Stimulated activated CD8-positive, alpha-beta memory T cell treated with anti-CD3 and anti-CD28 coated beads, Interleukin-15, amount 100 ng/mL, for 4 hours (primary cell): ENCODE results near the gene LCE1A.
A peak's percentile ranks its signal among the peaks of the same experiment; 100 is the strongest.

Experiments
- DNase-seq, 2 donors: peaks; one replicate each; pipeline ENCODE4 v3.0.0-alpha.2; 2020; ENCODE audit warnings: low read depth in 2 of 2

The LCE1A gene, protein sequence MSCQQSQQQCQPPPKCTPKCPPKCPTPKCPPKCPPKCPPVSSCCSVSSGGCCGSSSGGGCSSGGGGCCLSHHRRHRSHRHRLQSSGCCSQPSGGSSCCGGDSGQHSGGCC

DNA sequence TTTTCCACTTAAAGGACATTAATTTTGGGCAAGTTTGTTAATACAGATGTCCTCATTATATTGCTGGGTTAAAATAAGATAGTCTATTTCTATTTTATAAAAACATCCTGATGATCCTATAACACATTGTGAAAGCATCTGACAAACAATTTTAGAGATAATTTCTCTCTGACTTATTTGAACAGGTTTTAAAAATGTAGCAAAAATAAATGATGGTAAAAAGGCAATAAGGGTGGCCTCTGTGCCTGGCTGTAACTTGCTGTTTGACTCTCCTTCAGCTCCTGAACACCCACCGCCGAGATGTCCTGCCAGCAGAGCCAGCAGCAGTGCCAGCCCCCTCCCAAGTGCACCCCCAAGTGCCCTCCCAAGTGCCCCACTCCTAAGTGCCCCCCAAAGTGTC lies at the start of gene LCE1A:
Gene LCE1A (plus strand): TSS at position 301 of the 400 bp plus-strand sequence. CDS start 0 bp downstream, at position 301.
- DNase-seq: no peak

DNA sequence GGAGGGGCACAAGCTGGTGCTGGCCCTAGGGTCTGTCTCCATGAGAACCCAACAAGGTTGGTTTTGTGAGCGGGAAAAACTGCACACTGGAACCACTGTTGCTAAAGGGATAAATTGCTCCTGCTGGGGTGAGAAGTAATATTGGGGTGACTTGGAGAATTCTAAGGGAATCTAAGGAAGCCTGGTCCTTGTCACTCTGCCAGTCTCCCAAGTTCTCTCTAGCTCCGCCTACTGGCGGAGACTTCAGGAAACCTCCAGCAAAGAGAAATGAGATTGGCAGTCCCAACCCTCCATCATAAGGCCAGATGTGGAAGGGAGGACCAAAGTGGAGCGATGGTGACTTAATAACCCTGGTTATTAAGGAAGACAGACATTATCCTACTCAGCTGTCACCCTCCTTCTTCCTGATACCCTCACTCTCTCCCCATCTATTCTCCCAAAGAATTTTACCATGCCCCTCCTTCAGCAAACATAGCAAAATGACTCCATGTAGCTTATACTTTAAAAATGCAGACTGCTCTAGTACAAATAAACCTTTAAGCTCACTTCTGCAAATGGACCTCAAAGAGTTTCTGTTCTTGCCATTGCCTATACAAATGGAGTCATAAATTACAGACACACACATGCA lies 49.6 kb upstream of the LCE1A start:
- no peak for DNase-seq

DNA sequence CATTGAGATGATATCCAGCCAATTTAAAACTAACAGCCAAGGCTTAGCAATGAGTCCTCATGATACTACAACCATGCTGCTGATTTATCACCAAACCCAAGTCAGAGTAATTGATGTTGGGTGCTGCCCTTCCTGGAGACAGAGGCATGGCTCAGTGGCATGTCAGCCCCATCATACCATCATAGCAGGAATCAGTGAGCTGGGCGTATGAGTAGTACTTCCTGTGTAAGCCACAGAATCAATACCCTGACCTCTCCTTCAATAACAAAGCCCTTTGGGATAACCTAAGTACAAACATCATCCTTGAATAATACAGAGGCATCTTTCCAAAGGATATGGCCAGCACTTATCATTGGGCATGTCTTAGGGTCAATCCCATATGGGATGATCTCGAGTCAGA lies 44.2 kb upstream of the LCE1A start:
- DNase-seq: no peak

DNA sequence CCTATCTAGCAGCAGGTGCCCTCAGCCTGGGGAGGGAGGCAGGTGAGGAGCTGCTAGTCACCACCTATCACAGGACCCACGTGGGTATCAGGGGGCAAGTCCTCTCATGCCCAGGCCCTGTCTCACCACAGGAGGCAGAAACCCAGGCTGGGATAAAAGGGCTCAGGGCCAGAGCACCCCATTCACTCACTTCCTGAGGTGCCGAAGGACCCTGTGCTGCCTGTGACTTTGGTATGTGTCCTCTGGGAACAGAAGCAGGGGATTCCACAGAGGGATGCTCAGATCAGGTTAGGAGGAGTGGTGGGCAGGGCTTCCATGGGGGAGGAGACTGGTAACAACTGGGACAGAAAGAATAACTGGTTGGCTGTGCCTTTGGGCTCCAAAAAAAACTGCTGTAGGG lies 41.2 kb upstream of the LCE1A start, which contains the start of gene LCE1E:
Gene LCE1E (plus strand): TSS at position 181 of the 400 bp plus-strand sequence. CDS start 1,043 bp downstream, outside the sequence.
- DNase-seq: no peak

DNA sequence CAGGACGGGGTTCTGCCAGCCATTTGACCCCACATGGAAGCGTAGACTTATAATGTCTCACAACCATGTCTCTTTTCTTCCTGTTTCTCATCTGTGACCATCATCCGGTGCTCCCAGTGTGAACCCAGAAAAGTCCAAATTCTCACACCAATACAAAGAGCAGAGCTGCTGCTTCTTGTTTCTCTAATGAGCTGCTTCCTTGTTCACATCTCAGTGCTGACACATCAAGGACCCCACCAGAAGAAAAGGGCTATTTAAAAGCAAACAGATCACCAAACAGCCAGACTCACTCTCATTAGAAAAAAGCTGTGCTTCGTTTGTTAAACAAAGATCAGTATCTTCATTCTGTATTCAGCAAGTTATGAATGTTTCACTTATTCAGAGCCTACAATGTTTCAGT lies 31.6 kb upstream of the LCE1A start:
- DNase-seq: no peak

DNA sequence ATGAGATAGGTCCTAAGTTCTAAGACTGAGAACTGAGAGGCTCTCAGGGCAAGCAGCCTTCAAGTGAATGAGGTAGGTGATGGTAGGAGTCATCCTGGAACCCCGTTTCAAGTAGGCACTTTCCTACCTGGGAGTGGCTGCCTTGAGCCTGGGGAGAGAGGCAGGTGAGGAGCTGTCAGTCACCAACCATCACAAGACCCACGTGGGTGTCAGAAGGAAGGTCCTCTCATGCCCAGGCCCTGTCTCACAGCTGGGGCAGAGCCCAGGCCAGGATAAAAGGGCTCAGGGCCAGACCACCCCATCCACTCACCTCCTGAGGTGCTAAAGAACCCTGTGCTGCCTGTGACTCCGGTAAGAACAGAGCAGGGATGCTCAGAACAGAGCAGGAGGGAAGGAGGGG lies 30.9 kb upstream of the LCE1A start, which contains the start of gene LCE1D:
Gene LCE1D (plus strand): TSS at position 301 of the 400 bp plus-strand sequence. CDS start 1,074 bp downstream, outside the sequence.
- no peak for DNase-seq

DNA sequence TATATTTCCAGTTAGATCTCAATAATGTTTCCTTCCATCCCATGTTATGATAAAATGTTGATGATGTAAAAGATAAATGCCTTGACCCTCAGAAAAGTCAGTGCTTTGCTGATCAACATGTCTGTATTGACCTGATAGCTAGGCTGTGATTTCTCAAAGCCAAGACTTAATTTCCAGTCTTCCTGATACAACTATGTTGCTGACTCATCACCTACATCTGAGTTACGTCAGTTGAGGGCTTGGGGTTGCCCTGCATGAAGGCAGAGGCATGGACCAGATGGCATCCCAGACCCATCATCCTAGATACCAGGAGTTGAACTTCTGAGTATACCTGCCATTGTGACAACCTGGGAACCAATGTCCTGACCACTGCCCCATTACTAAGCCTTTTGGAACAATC lies 25.9 kb upstream of the LCE1A start:
- DNase-seq: no peak

DNA sequence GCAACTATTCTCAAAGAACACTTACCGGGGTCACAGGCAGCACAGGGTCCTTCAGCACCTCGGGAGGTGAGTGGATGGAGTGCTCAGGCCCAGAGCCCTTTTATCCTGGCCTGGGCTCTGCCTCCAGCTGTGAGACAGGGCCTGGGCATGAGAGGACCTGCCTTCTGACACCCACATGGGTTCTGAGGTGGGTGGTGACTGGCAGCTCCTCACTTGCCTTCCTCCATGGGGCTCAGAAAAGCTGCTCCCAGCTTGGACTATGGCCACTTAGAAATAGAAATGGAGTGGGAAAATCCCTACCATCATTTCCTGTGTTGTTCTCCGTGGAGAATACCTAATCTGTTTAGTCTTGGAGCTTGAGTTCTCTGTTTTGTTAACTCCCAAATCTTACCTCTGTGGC lies 20.7 kb upstream of the LCE1A start, which contains the start of gene LCE1C:
Gene LCE1C (minus strand): TSS at position 76 of the 400 bp plus-strand sequence. CDS start 1,173 bp downstream, outside the sequence.
- DNase-seq: no peak

DNA sequence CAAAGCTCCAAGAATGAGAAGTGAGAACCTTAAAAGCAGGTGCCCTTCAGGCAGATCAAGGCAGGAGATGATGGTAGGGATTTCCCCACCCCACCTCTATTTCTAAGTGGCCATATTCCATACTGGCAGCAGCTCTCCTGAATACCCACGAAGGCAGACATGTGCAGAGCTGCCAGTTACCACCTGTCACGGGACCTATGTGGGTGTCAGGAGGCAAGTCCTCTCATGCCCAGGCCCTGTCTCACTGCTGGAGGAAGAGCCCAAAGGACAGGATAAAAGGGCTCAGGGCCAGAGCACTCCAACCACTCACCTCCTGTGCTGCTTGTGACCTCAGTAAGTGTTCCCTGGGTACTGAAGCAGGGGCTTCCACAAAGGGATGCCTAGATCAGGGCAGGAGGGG lies 16.2 kb upstream of the LCE1A start:
- DNase-seq: no peak

DNA sequence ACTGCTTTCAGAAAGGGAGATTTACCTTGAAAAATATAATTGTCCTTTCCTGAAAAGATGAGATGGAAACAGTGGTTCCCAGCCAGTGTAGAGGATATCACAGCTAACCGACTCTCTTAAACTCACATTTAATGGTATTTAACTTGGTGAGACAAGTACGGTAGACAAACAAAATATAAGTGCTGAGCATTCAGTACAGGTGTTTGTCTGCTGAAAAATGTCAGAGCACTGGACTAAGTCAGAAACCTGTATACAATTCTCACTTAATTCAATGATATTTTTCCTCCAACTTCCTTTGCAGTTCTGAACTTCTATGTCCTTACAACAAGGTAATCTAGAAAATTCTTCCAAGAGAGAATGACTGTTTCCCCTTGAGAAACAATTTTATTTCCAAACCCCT lies 15.6 kb upstream of the LCE1A start, which contains the start of gene LCE1B:
Gene LCE1B (plus strand): TSS at position 301 of the 400 bp plus-strand sequence. CDS start 476 bp downstream, outside the sequence.
- no peak for DNase-seq

DNA sequence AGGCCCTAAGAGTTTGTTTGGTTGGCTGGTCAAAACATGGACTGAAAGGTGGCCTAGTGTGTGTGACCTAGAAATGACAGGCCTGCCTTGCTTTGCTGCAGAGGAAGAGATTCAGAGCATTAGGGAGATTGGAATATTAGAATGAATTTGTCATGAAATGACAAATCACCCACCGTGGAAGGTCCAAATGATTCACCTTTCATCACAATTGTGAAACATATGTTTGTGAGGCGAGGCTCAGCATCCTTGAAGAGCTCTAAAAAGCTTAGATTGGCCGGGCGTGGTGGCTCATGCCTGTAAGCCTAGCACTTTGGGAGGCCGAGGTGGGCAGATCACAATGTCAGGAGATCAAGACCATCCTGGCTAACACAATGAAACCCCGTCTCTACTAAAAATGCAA lies 10.0 kb upstream of the LCE1A start:
- DNase-seq: no peak

DNA sequence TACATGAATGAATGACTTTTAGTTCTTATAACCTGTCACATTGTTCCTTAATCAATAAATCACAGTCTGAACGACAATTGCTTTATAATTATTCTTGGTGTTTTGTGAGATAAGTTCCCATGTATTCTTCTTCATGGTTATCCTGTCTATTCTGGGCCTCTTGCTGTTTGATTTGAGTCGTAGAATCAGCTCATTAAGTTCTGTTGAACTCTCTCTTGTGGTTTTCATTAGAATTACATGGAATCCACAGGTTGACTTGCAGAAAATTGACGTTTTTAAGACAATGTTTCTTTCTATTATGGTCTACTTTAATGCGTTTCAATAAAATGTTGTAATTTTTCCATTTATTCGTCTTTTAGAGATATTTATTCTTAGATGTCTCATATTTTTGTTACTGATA lies 4.0 kb upstream of the LCE1A start:
- DNase-seq: no peak

DNA sequence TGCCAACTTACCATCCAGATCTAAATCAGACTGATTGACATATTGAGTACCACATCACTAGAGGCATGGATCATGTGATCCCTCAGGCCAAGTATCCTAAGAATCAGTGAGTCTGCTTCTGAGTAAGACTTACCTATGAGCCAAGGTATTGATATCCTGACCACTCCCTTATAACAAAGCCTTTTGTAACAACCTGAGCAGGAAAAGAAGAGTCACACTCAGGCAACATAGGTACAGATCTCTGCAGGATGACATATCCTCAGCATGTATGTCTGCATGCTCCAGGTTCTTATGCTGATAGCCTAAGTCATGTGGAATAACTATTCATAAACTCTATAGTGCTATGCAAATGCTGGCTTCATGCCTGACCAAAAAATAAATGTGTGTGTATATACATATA lies 2.3 kb upstream of the LCE1A start:
- DNase-seq: no peak

DNA sequence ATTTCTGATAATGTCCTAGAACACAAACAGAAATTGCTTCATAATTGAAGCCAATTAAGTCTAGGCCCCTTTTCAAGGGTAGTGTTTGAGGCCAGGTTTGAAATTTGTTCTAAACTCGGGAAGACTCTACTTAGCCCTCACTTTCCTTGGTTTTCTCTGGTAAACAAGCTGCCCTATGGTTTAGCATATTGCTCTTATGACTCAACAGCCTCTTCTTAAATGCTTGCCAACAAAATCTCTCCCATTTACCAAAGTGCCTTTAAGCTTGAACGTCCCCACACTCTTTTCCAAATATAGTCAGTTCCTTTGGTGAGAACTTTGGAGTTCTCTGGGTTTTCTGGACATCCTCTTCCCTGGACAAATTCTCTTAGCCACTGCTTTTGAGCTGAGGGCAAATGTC lies 9.6 kb downstream of the LCE1A start:
- no peak for DNase-seq

DNA sequence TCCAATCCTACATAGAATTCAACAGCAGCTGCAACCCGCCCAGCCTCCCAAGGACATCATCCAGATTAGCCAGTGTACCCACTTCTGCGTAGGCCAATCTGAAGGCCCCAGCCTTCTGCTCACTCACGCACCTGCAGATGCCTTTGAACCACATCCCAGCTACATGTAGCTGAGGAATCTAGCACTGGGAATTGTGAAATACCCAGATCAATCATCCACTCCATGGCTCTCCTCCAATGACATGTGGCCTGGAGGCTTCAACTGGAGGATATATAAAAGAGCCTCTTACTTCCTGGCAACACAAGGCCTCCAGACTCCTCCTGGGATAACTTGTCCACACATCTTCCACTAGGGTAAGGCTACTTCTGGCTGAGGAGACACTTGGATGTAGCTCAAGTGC lies 15.3 kb downstream of the LCE1A start, which contains the start of gene LCE6A:
Gene LCE6A (plus strand): TSS at position 301 of the 400 bp plus-strand sequence. CDS start 665 bp downstream, outside the sequence.
- no peak for DNase-seq

DNA sequence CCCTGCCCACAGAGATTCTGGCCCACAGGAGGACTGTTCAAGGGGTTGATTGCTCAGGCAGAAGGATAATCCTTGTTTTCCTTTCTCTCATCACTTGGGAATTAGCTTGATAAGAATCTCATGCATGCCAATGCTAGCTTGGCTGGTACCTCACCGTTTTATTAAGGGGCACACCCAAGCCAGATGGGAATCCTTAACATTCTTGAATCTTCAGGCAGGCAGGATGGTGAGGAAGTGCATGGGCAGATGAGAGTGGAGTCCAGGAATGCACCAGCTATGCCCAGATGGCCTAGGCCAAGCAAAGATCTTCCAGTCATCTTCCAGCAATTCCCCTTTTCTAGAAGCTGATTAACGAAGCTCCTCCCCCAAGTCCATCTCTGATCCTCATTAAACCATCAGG lies 28.4 kb downstream of the LCE1A start:
- no peak for DNase-seq

DNA sequence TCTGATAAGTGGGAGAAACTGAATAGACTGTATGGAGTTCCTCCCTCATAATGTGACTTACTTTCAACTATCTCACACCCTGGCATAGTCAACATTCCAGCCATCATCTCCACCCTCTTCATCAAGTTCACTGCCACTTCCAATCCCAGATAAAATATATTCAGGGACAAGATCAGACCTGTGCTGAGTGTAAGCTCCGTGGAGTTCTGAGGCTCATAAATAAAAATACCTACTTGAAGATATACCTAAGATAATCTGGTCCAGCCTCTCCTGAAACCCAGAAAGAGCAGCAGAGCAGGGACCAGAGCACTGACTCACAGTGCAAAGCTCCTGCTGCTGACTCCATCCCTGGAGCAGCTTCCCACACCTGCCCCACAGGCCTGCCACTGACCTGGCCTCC lies 30.8 kb downstream of the LCE1A start:
- DNase-seq: no peak

DNA sequence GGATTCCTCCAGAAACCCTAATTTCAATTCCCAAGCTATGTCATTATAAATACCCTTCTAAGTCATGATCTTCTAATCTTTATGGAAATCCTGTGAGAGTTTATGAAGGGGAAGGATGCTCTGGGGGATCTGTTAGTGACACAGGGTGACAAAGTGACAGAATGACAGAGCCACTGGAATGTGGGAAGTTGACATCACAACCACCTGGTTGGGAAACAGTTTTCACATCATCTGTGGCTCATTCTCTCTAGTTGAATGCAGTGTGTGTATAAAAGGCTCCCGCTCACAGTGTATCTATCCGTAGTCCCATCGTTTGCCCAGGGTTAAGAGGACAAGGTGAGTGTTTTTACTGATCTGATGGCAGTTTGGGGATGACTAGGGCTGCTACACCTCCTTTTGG lies 32.4 kb downstream of the LCE1A start, which contains the start of gene LCE7A:
Gene LCE7A (plus strand): TSS at position 301 of the 400 bp plus-strand sequence. CDS start 702 bp downstream, outside the sequence.
- no peak for DNase-seq

DNA sequence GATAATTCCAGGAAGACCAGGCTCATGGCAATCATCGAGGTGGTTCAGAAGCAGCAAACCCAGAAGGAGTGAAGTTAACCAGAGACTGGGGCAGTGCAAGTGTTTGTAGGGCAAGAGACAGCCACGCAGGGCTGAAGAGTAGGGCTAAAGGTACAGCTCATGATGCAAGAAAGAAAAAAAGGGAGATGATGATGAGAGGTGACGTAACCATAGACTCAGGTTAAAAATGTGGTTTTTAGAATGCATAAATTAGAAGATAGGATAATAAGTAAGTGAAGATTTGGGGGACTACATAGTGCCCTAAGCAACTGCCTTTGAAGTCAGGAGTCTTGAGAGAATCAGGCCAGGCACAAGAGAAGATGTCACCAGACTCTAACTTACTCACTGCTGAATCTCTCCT lies 32.9 kb downstream of the LCE1A start:
- no peak for DNase-seq

DNA sequence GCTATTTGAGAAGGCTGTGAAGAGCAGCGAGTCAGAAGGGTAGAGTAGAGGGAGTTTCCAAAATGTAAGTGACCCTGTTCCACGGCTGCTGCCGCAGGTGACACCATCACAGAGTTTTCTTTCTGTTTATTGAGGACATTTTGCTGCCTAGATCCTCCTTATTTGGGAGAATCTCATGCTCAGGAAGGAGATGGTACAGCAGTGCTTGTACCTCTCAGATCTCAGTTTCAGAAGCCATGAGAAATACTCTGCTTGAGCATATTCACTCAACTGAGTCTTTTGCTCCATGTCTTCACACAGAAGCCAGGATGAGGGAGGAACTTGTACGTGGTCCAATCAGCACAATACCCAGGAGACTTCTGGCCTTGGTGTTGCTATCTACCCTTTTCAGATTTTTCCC lies 34.1 kb downstream of the LCE1A start:
- DNase-seq: no peak

DNA sequence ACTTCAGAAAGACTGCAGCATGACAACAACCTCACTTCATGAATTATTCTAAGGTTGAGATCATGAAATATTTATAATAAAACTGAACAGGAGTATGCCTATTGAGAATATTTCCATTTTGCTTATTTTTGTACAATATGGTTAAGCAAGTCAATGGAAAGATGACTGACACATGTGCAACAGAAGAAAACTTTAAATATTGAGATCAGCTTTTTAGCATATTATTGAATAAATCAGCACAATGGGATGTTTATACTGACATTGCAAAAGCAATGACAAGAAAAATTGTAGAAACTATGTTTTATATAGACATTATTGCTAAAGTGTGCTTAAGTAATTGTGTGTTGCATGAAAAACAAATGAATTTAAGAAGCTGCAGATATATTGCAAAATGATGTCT lies 37.2 kb downstream of the LCE1A start:
- DNase-seq: no peak

DNA sequence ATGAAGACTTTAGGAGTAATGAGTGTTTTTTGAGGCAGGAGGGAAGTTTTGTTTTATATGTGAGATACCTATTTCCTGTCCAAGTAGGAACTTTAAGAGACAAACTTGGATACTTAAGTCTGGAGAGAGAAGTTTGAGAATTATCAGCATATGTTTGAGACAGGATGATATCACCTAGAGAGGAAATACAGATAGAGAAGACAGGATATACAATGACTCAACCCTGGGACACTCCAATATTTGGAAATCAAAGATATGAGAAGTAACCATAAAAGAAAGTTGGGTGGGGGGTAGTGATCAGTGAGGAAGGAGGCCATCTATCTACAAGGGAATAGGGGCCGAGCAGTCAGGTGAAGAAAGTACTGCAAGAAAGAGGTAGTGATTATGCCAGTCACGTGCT lies 39.0 kb downstream of the LCE1A start:
- no peak for DNase-seq

DNA sequence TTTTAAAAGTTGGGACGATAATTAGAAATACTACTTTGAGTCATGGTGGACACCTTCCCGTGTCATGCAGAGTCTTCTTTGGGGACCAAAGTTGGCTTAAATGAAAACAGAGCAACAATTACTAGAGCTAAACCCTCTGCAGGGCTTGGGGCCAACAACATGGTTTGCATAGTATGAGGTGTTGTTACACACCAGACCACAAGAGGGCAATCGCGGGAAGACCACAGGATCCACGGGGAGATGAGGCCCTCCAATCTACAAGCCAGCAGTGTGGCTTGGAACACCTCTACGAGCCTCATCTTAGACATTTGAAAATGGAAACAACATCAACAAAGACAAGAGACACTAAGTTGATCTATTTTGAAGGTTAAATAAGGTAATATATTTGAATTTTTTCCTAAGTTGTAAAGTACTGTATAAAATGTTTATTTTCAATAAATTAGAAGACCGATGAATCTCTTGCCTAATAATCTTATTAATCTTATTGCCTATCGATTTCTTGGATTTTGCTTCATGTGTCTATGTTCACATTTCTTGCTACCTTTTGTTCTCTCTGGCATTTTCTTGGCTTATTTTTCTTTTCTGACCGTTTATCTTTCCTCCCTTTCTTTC lies 42.6 kb downstream of the LCE1A start:
- peak; percentile 4 to 27 for DNase-seq
